Right lung (tissue), 10 donors: ENCODE measurements around the gene PLCD4. TPM values are rescaled to one million over a fixed set of nuclear protein-coding genes. Genes with fewer than 3 reads are reported as not detected.

Experiments
- DNase-seq, 2 donors: peaks; one replicate each; pipeline ENCODE4 v3.0.0-alpha.2; 2013
- long read RNA-seq, 8 donors: transcript quantifications; one replicate each; lab custom pipeline, GENCODE V29; 2026
- polyA plus RNA-seq, 5 donors: library from polyadenylated mRNA; unstranded; fragments of 120-200 nt; gene quantifications; one replicate each; pipeline versions ENCODE4 v1.2.1 to v1.2.3, GENCODE V29; 2013; ENCODE audit warnings: inconsistent platforms in 1 of 5, low replicate concordance in 1 of 5; ENCODE audit not compliant: insufficient read length in 5 of 5, insufficient read depth in 1 of 5

PLCD4 gene
- 10 to 100 TPM in 2 of 5 donors, 1 to 10 TPM in 3; 8.8 to 11.3 (median 9.9) TPM for polyA plus RNA-seq
- long read RNA-seq, donor 1: 0 reads
- long read RNA-seq, donor 2: 0 reads
- long read RNA-seq, donor 3: 0 reads
- long read RNA-seq, donor 4: 0 reads
- long read RNA-seq, donor 5: 0 reads
- long read RNA-seq, donor 6: 0 reads
- long read RNA-seq, donor 7, partial matches to known transcripts: 0 of 1 reads
- long read RNA-seq, donor 7, other reads (novel, unspliced or antisense): 0 of 1 reads
- long read RNA-seq, donor 8: 0 reads

DNA sequence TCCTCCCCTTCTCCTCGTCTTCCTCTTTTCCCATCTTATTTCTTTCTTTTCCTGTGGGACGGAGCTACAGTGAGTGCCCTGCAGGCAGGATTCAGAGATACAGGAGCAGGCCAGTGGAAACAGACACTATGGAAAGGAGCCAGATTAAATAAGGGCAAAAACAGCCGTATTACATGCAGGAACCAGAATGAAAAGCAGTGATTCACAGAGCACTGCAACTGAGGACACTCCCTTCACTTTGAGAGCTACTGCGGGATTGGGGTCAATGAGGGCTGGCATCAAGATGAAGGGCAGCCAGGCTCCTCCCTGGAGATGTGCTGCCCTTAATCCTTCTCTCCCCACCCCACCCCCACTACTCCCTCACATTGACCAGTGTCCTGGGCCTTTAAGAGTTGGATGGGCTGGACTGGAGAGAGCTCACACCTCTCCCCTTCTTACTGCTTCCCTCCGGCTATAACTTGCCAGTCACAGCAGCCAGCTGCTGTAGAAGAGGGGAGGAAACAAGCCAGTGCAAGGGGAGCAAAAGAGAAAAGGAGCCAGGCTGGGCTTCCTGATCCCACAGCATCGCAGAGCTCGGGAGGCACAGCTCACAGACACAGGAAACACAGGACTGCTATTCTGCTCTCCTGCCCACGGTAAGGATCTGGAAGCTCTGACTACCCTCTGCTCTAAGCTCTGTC, at the start of gene PLCD4:
PLCD4 (plus strand) TSS at position 464 of the 680 bp plus-strand sequence. CDS start 7,841 bp downstream, outside the sequence.
- DNase-seq: peak; percentile 21 to 43

DNA sequence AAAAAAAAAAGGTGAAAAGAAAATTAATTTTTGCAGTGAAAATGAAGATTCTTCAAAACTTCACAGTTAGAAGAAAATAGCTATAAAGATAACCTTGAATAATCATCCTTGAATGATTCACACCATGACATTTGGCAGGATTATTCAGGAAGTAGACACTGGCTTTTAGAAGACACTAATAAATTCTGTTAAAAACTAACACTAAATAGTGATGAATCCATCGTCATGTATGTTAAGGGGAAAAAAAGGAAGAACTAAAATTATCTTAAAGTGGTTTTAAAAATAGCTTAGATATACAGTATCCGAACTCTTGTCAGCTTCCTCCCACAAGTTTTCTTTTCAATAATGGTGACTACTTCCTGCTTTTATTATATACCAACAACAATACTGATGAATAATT, 49.8 kb upstream of the PLCD4 start:
- DNase-seq: no peak

DNA sequence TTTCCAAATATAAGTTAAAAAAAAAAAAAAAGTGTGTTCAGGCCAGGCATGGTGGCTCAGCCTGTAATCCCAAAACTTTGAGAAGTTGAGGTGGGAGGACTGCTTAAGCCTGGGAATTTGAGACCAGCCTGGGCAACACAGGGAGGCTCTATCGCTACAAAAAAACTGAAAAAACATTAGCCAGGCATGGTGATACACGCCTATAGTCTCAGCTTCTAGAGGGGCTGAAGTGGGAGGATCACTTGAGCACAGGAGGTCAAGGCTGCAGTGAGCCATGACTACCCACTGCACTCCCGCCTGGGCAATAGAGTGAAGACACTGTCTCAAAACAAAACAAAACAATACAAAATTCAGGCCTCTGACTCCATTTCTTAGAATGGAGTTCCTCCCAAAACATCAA, 48.7 kb upstream of the PLCD4 start:
- DNase-seq: no peak

DNA sequence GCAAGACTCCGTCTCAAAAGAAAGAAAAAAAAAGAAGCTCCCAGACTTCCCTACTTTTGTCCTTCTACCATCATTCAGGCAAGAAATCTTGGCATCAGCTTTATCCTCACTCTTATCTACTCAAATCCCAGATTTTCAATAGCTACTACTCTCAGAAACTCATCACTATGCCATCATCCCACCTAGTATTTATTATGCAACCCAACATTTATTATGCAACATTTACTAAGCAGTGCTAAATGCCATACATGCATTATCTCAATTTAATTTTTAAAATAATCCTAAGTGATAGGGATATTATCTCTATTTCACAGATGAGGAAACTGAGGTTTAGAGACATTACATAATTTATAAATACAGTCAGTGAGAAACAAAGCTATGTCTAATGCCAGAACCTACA, 43.6 kb upstream of the PLCD4 start:
- no peak for DNase-seq

DNA sequence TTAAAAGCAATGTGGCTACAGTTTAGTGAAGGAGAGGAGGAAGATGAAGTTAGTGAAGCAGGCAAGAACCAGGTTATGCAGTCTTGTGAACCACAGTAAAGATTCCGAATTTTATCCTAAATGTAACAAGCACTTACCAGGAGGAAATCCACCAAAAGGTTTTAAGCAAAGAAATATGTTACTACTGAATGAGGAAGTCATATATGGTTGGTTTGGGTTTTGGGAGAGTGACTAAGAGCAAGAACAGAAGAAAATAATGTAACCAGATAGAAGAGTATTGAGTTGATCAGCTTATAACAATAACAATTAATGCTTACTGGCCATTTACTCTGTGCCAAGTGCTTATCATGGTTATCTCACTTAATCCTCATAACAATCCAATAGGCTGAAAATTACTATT, 41.4 kb upstream of the PLCD4 start:
- DNase-seq: no peak

DNA sequence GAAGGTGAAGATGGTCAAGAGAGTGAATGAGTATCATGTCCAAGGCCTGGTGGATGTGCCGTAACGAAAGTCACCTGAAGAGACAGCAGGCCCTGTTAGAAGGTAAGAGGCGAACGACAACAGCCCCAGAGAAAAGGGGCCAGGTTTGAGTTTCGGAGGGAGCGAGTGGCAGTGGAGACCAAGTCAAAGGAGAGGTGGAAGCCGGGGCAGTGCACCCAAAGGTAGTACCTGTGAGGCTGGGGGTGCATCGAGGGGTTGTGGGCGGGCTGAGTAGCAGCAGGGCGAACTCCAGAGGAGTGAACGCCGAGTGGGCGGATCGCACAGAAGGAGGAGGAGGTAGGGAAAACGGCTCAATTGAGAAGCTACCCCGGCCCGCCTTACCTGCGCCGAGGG, 39.9 kb upstream of the PLCD4 start:
- peak in 1 of 2 donors; percentile 23 for DNase-seq

DNA sequence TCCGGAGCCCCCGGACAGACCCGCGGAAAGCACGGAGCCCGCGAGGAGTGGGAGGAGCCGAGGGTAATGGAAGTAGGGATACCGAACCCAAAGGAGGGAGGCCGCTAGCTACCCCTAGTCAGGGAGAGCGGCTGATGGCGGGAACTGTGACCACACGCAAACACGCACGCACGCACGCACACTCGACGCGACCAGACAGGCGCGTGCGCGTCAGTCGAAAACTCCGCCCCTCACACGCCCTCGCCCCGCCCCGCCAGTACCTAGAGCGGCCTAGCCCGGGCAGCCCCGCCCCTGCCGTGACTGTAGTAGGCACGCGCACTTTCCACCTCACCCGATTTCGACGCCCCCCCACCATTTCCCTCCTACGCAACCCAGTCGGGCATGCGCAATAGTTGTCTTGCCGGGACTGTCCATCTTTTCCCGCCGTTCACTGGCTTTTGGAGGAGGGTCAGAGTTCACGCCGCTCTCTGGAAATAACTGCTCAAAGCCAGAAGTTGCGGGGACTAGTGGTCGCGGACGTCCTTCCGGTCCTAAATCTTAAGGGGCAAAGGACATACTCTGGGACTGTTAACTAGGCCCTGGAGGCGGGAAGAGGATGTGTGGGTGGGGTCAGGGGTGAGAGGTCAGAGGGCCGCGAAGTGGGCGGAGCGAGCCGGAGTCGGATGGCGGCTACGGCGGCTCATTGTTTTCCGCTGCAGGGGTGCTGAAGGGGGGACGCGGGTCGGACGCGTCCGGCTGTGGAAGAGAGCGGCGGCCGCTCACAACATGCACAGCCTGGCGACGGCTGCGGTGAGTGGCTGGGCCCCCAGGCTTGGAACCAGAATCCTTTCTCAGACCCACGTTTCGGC, 39.3 kb upstream of the PLCD4 start, which contains the start of the genes CNOT9 and USP37:
CNOT9 (plus strand) TSS at position 650 of the 848 bp plus-strand sequence; CDS start at position 766, 116 bp downstream.
USP37 (minus strand) TSS at position 162 of the 848 bp plus-strand sequence. CDS start 9,698 bp downstream, outside the sequence.
- peak; percentile 98 for DNase-seq

DNA sequence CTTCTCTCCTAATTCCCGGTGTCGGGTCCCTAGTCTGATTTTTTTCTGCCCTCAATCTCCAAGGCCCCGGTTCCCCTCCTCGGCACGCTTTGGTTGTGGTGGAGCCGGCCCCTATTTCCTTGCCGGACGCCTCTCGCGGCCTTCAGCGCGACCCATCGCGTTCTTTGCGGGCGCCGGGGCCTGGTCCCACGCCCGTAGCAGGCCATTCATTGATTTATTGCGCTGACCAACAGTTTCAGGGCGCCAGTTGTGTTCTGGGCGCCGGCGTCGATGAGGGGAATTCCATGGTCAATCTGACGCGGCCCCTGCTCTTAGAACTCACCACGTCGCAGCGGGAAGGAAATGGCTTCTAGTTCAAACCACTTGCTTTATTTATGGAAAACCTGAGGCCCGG, 38.7 kb upstream of the PLCD4 start:
- DNase-seq: peak; percentile 54 to 56

DNA sequence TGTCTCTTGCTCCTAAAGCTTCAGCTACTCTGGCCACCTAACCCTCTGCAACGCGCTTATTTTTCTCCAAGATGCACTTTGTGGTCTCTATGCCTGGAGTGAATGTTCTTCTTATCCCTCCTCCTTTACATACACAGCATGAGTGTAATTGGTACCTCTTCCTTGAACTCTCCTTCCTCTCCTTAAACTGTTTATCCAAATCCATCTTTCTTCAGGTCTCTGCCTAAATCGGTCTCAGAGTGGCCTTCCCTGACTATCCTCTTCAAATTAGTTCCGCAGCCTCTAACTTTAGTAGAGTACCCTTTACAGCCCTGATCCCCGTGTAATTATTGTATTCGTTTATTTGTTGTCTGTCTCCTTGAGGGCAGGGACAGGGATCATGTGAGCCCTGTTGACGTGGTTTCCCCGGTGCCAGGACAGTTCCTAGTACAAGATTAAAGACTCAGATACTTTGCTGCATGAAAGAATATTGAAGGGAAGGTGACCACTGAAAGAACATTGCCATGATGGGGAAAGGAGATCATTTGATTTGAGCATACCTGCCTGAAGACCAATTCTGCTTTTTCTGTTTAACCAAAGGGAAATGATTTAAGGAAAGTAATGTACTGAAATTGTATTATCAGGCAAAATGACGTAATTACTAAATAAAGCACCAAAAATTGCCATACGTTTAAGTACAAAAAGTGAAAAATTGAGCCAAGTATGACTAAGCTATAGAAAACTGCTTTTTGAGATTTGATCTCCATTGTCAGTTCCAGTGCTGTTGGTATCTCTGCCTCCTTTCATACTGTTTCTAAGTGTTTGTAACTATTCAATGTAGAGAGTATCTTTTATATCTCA, 37.8 kb upstream of the PLCD4 start:
- DNase-seq: peak in 1 of 2 donors; percentile 31

DNA sequence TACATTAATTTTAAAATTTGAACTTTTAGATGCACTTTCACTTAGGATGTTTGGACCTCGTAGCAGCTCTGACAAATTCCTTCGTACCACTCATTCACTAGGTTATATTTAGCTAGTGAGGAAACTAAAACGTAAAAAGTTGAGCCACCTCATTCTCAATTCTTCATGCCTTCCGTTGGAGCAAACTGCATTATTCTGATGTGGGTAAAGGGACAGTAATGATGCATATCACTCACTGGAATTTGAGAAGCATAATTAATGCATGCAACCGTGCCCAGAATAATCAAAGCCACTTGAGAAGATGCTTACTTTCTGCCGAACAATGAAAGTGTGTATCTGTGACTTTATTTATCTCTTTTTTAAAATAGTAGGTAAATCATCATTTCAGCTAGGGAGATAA, 36.8 kb upstream of the PLCD4 start:
- DNase-seq: no peak

DNA sequence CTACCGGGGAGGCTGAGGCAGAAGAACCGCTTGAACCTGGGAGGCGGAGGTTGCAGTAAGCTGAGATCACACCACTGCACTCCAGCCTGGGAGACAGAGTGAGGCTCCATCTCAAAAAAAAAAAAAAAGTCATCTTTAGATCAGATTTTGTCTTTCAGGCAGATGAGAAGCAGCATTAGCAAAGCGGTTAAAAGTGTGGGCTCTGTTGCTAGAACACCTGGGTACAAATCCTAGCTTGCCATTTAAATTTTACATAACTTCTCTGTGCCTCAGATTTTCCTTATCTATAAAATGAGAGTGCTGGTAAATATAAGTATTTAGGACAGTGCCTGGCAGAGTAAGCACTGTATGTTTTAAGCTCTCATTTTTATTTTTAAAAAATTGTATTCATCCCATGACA, 30.8 kb upstream of the PLCD4 start:
- DNase-seq: no peak

DNA sequence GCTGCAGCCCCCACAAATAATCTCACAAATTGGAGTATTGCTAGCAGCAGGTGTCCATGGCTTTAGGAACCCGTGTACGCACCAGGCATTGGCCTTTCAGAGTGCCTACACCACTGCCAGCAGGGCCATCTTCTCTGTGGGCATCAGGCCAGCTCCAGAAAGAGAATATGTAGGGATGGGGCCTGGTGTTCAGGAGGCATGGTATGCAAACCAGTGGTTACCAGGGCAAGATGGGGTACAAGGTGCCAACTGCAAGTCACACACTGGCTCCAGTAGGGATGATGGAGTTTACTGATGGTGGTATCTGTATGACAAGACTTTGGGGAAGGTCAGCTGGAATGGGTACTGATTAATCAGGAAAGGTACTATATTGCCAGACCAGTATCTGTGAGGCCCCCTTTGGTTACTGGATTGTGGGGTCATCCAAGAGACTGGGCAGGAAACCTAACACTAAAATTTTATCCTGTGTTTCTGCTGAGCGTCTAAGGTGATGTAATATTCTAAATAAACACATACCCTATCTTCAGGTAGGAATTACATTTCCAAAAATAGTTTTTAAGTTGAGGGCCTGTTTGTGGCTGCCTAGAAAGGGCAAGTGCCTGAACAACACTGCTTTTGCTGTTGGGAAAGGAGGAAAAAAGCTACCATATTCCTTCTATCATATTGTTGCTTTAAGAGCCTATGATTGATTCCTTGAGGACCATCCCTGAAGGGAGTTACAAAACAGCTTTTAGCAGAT, 30.0 kb upstream of the PLCD4 start:
- no peak for DNase-seq

DNA sequence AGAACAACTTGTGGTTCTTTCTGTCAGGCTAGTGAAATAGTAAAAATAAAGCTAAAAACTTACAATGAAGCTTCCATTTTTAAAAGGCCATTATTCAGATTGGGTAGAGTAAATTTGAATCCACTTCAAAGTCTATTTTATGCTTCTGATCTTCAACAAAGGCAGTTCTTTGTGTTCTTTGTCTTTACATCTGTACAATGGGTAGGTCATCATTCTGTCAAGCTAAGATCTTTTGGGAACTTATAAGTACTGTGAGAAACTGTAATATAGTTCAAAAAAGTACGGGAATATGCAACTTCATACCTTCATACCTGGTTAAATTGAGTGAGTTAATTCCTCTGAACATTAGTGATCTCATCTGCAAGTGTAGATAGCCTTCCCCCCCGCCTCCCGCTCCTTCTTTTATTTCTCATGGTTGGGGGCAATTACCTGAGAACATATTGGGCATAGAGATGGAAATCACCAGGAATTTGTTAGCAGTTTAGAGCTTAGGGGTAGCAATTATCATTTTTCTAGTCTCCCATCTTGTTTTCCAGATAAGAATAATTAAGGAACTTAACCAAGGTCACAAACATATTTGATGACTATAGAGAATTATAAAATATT, 29.3 kb upstream of the PLCD4 start:
- no peak for DNase-seq

DNA sequence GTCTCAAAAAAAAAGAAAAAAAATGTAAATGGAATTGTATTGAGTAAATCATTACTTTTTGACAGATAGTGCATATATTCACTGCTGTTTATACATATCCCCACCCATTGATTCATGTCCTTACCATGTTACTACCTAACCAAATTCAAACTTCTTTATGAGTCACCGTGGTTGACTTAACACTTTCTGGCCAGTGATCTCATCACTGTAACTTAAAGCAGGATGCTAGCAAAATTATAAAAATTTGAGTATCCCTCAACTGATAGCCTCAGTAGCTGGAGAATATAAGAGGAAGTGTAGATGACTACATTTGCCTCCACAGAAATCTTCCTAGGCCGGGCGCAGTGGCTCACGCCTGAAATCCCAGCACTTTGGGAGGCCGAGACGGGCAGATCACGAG, 25.6 kb upstream of the PLCD4 start:
- no peak for DNase-seq

DNA sequence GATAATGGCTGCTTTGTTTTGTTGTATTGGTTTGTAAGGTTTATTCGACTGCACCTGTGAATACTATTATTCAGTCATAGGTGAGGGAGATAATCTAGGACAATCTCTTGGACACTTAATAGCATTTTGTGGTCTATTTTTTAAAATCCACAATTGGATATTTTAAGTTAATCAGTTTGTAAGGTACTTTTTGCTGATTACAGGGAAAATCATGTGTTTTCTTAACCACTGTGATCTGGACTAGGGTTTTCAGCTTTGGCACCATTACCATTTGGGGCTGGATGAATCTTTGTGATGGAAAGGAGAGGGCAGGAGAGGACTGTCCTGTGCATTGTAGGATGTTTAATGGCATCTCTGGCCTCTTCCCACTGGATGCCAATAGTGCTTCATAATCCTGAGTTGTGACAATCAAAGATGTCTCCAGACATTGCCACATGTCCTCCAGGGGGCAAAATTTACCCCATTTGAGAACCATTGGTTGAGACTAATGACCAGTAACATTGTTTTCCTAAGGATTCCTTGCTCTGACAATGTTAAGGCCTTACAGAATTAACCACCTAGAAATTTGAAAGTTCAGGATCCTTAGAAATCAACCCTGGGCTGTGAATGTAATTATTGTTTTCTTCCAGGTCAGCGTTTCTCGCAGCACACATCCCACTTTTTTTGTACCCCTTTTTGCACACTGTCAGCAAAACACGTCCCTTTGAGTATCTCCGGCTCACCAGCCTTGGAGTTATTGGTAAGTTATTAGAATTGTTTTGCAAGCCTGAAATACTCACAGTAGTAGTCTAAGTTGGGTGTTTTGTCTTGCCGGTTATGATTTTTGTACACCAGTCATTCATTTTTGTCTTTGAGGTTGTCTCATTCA, 23.5 kb upstream of the PLCD4 start:
- no peak for DNase-seq

DNA sequence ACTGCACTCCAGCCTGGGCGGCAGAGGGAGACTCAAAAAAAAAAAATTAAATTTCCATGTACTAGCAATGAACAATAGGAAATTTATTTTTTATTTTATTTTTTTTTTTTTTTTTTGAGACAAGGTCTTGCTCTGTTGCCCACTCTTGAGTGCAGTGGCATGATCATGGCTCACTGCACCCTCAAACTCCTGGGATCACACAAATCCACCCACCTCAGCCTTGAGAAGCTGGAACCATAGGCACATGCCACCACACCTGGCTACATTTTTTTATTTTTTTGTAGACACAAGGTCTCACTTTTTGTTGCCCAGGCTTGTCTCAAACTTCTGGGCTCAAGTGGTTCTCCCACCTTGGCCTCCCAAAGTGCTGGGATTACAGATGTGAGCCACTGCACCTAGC, 22.2 kb upstream of the PLCD4 start:
- no peak for DNase-seq

DNA sequence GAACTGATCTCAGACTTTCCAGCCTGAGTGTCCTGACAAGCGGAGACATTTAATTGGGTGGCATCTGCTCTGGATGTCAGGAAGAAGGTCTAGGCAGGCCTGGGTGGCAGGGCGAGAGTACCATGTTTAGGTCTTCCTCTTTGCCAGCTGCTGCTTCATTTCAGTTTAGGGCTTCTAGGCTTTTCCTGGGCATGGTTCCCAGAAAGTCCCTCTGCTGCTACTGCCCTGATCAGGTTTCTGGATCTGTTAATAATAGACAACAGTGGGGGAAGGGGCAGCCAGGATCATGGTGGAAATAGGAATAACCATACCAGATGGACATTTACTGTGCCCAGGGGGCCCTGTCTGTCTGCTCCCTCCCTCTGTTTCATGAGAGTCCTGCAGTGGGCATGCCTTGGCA, 2.3 kb upstream of the PLCD4 start:
- DNase-seq: peak; percentile 19 to 20

DNA sequence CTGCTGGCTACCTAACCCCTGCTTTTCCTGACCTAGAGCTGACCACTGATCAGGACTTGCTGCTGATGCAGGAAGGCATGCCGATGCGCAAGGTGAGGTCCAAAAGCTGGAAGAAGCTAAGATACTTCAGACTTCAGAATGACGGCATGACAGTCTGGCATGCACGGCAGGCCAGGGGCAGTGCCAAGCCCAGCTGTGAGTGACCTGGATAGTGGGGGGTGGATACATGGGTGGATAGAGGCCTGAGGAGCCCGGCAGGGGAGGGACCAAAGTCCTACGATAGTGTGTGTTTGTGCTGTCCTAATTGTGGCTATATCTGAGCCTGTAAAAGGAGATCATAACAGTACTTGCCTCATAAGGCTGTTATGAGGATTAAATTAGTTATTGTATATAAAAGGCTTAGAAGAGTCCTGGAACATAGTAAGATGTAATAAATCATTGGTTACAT, 8.2 kb downstream of the PLCD4 start:
- no peak for DNase-seq
